COLO668 (cell line): ENCODE measurements around the gene GCK.

ENCODE experiments used
- DNase-seq: peaks from one replicate; lab custom pipeline; 2025; ENCODE audit not compliant: unreplicated experiment; lab: John Stamatoyannopoulos, UW

The GCK gene

GRCh38 chr7:44189286-44189992, at the start of gene GCK:
TSS of gene GCK (minus strand) at chr7:44189439. CDS start at chr7:44188953, 486 bp downstream.
- peak; percentile 88 for DNase-seq

- no peak for DNase-seq
Measured at GRCh38 chr7:44238116-44238695, 49.0 kb upstream of the GCK start.

GRCh38 chr7:44237696-44238095, 48.5 kb upstream of the GCK start:
- DNase-seq, result no peak

- DNase-seq, result peak; percentile 40
Measured at GRCh38 chr7:44236333-44236728, 47.1 kb upstream of the GCK start.

- peak; percentile 72 for DNase-seq
Measured at GRCh38 chr7:44235582-44236332, 46.5 kb upstream of the GCK start.

GRCh38 chr7:44235066-44235465, 45.8 kb upstream of the GCK start:
- DNase-seq, result no peak

- DNase-seq, result no peak
Measured at GRCh38 chr7:44232901-44233715, 43.9 kb upstream of the GCK start.

- no peak for DNase-seq
Measured at GRCh38 chr7:44232396-44232795, 43.2 kb upstream of the GCK start.

GRCh38 chr7:44231088-44231487, 41.8 kb upstream of the GCK start:
- DNase-seq, result no peak

GRCh38 chr7:44230286-44230685, 41.0 kb upstream of the GCK start:
- no peak for DNase-seq

GRCh38 chr7:44229546-44230105, 40.4 kb upstream of the GCK start:
- no peak for DNase-seq

GRCh38 chr7:44228571-44229350, 39.5 kb upstream of the GCK start:
- no peak for DNase-seq

- DNase-seq, result no peak
Measured at GRCh38 chr7:44227911-44228310, 38.7 kb upstream of the GCK start.

- no peak for DNase-seq
Measured at GRCh38 chr7:44226396-44226753, 37.1 kb upstream of the GCK start.

GRCh38 chr7:44225566-44226395, 36.5 kb upstream of the GCK start:
- peak; percentile 91 for DNase-seq

GRCh38 chr7:44224974-44225565, 35.8 kb upstream of the GCK start:
- peak; percentile 56 for DNase-seq

GRCh38 chr7:44224080-44224973, 35.1 kb upstream of the GCK start:
- peak; percentile 96 for DNase-seq
